NT2/D1 (cell line): ENCODE data around the gene NTM.

ENCODE experiments used
- DNase-seq: peaks from one replicate; pipeline ENCODE4 v3.0.0-alpha.2; 2011; ENCODE audit warnings: low read depth, low spot score
- H3K27me3 ChIP-seq: 2 replicates; pipeline ENCODE4 v1.6.0; 2011; ENCODE audit warnings: mild to moderate bottlenecking; ENCODE audit not compliant: insufficient read length, insufficient read depth
- H3K36me3 ChIP-seq: 2 replicates; pipeline ENCODE4 v1.6.1; 2011; ENCODE audit warnings: mild to moderate bottlenecking, low read length, mixed read lengths; ENCODE audit not compliant: insufficient read depth, insufficient read length
- H3K4me1 ChIP-seq: 2 replicates; pipeline ENCODE4 v1.5.1; 2011; ENCODE audit not compliant: insufficient read depth, insufficient read length
- H3K4me3 ChIP-seq: 2 replicates; pipeline ENCODE4 v1.5.1; 2011; ENCODE audit warnings: low read depth; ENCODE audit not compliant: insufficient read length
- H3K9ac ChIP-seq: 2 replicates; pipeline ENCODE4 v1.6.0; 2011; ENCODE audit warnings: low read depth; ENCODE audit not compliant: insufficient read length
- H3K9me3 ChIP-seq: 2 replicates; pipeline ENCODE4 v1.5.1; 2011; ENCODE audit warnings: mild to moderate bottlenecking, low read length; ENCODE audit not compliant: insufficient read depth
- SUZ12 ChIP-seq: IDR thresholded peaks from 2 replicates; pipeline ENCODE4 v1.6.1; 2011; ENCODE audit not compliant: insufficient read length, insufficient read depth; ENCODE audit errors: extremely low read depth
- YY1 ChIP-seq: IDR thresholded peaks from 2 replicates; pipeline ENCODE4 v1.6.1; 2011; ENCODE audit not compliant: insufficient read length, insufficient read depth
- ZNF274 ChIP-seq: IDR thresholded peaks from 2 replicates; pipeline ENCODE4 v1.6.1; 2011; ENCODE audit warnings: mild to moderate bottlenecking, low read depth, low read length

NTM gene

GRCh38 chr11:132185726-132186592, 815.5 kb downstream of the NTM start:
- Histone ChIP-seq H3K4me1 (no peaks in the 10 kb centered on the region), H3K9ac (no peak overlapping the region), H3K36me3 (no peaks in the 10 kb centered on the region), H3K9me3 (no peaks in the 10 kb centered on the region), H3K4me3 (no peak overlapping the region), H3K27me3 (no peaks in the 10 kb centered on the region)
- no peak for TF ChIP-seq YY1
- TF ChIP-seq ZNF274, result no peak
- no peak for TF ChIP-seq SUZ12
- DNase-seq, result no peak

GRCh38 chr11:132186699-132187098, 816.3 kb downstream of the NTM start:
- Histone ChIP-seq H3K36me3 (no peaks in the 10 kb centered on the region), H3K9ac (no peak overlapping the region), H3K4me1 (no peaks in the 10 kb centered on the region), H3K4me3 (no peak overlapping the region), H3K27me3 (no peaks in the 10 kb centered on the region), H3K9me3 (no peaks in the 10 kb centered on the region)
- peak; percentile 8 for DNase-seq
- TF ChIP-seq SUZ12, result no peak
- TF ChIP-seq YY1, result no peak
- TF ChIP-seq ZNF274, result no peak

DNA sequence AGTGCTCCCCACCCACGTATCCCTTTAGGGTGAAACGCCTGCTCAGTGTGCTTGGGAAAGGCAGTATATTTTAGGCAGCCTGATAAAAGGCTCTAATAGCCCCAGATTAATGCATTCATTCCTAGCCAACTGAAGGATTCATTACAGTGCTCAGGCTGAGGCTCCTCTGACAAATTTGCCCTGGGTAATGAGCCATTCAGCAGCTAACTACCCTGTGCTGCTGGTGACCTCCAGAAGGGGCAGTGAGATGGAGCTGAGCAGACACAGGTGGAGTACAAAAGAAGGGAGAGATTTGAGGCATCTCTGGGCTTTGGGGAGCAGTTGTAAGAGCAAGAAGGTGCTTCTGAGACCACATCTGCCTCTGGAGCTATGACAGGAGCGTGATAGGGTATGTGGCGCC, 817.0 kb downstream of the NTM start:
- Histone ChIP-seq H3K4me3 (no peak overlapping the region), H3K27me3 (no peaks in the 10 kb centered on the region), H3K4me1 (no peaks in the 10 kb centered on the region), H3K36me3 (no peaks in the 10 kb centered on the region), H3K9ac (no peak overlapping the region), H3K9me3 (no peaks in the 10 kb centered on the region)
- no peak for DNase-seq
- TF ChIP-seq SUZ12 (no peak), ZNF274 (no peak), YY1 (no peak)

- Histone ChIP-seq H3K9ac (no peak overlapping the region), H3K9me3 (no peaks in the 10 kb centered on the region), H3K36me3 (no peaks in the 10 kb centered on the region), H3K27me3 (no peaks in the 10 kb centered on the region), H3K4me3 (no peak overlapping the region), H3K4me1 (no peaks in the 10 kb centered on the region)
- no peak for DNase-seq
- TF ChIP-seq ZNF274 (no peak), SUZ12 (no peak), YY1 (no peak)
Observed at GRCh38 chr11:132187814-132188213, 817.4 kb downstream of the NTM start.

GRCh38 chr11:132196928-132197327, 826.5 kb downstream of the NTM start:
- Histone ChIP-seq H3K4me3 (no peak overlapping the region), H3K4me1 (no peaks in the 10 kb centered on the region), H3K9me3 (no peaks in the 10 kb centered on the region), H3K27me3 (no peaks in the 10 kb centered on the region), H3K36me3 (no peaks in the 10 kb centered on the region), H3K9ac (no peak overlapping the region)
- DNase-seq, result no peak
- TF ChIP-seq ZNF274, result no peak
- no peak for TF ChIP-seq SUZ12
- TF ChIP-seq YY1, result no peak

GRCh38 chr11:132200353-132200936, 830.0 kb downstream of the NTM start:
- Histone ChIP-seq H3K36me3 (no peaks in the 10 kb centered on the region), H3K4me3 (no peak overlapping the region), H3K27me3 (no peaks in the 10 kb centered on the region), H3K4me1 (no peaks in the 10 kb centered on the region), H3K9me3 (no peaks in the 10 kb centered on the region), H3K9ac (no peak overlapping the region)
- TF ChIP-seq SUZ12 (no peak), YY1 (no peak), ZNF274 (no peak)
- no peak for DNase-seq

DNA sequence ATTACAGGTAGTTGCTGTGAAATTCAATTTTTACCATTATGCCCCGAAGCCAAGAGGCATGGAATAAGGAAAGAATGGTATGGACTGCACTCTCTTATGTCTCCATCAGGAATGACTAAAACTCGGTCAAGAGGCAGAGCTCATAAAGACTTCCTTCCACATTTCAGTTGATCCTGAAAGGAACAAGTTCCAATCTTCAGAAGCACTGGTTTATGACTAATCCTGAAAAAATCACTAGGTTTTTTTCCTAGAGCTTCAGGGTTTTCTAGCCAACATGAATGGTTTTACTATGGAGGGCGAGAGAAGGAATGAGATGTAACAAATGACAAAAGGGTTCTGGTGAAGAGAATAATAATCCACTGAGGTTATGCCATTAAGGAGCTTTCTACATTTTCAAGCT, 832.2 kb downstream of the NTM start:
- Histone ChIP-seq H3K9me3 (peaks cover 8% of the 10 kb centered on the region; the same call in 1 of the 2 replicates), H3K4me1 (no peaks in the 10 kb centered on the region), H3K27me3 (no peaks in the 10 kb centered on the region), H3K9ac (no peak overlapping the region), H3K4me3 (no peak overlapping the region), H3K36me3 (no peaks in the 10 kb centered on the region)
- DNase-seq, result no peak
- no peak for TF ChIP-seq ZNF274
- TF ChIP-seq YY1, result no peak
- TF ChIP-seq SUZ12, result no peak
